ENCODE measurements around the gene SFXN1.
A peak's percentile ranks its signal among the peaks of the same experiment; 100 is the strongest.
"Not testable (repeated sequence)": the region's sequence is repeated elsewhere in the genome, so short reads cannot be mapped to it uniquely, and the experiment has no call there.

Gene SFXN1

GRCh38 chr5:175478384-175479124 is at the start of gene SFXN1:
Gene SFXN1 (plus strand): TSS chr5:175478560. CDS start chr5:175492104, 13,544 bp downstream.
- peak; percentile 77 for DNase-seq

- DNase-seq = no peak
These were observed 43.6 kb upstream of the SFXN1 start for GRCh38 chr5:175434800-175435199.

GRCh38 chr5:175436359-175436758 is 42.0 kb upstream of the SFXN1 start:
- DNase-seq = no peak

- DNase-seq = no peak
These were observed 40.0 kb upstream of the SFXN1 start for GRCh38 chr5:175438234-175438857.

- DNase-seq = no peak
These were observed 34.8 kb upstream of the SFXN1 start for GRCh38 chr5:175443514-175444059.

- DNase-seq = no peak
These were observed 34.1 kb upstream of the SFXN1 start, which contains the start of gene DRD1 for GRCh38 chr5:175444060-175444904. Gene DRD1 (minus strand): TSS chr5:175444182. CDS start chr5:175443099, 1,083 bp downstream.

- DNase-seq = no peak
These were observed 33.4 kb upstream of the SFXN1 start for GRCh38 chr5:175444905-175445456.

GRCh38 chr5:175446378-175446777 is 32.0 kb upstream of the SFXN1 start:
- DNase-seq = not testable (repeated sequence)

- DNase-seq = no peak
These were observed 30.8 kb upstream of the SFXN1 start for GRCh38 chr5:175447571-175447970.

- DNase-seq = no peak
These were observed 30.1 kb upstream of the SFXN1 start for GRCh38 chr5:175448276-175448675.

GRCh38 chr5:175452166-175452565 is 26.2 kb upstream of the SFXN1 start:
- DNase-seq = no peak

GRCh38 chr5:175454338-175454737 is 24.0 kb upstream of the SFXN1 start:
- not testable (repeated sequence) for DNase-seq

- no peak for DNase-seq
These were observed 22.1 kb upstream of the SFXN1 start for GRCh38 chr5:175456105-175456742.

- DNase-seq = no peak
These were observed 20.9 kb upstream of the SFXN1 start for GRCh38 chr5:175457466-175457865.

GRCh38 chr5:175460126-175460525 is 18.2 kb upstream of the SFXN1 start:
- DNase-seq = peak; percentile 36

GRCh38 chr5:175460552-175460951 is 17.8 kb upstream of the SFXN1 start:
- DNase-seq = no peak

- no peak for DNase-seq
These were observed 17.0 kb upstream of the SFXN1 start for GRCh38 chr5:175461370-175461769.

GRCh38 chr5:175463641-175464040 is 14.7 kb upstream of the SFXN1 start:
- DNase-seq = peak; percentile 55

GRCh38 chr5:175464074-175464941 is 14.1 kb upstream of the SFXN1 start:
- DNase-seq = peak; percentile 63

- DNase-seq = no peak
These were observed 13.5 kb upstream of the SFXN1 start for GRCh38 chr5:175464942-175465233.

- DNase-seq = no peak
These were observed 13.1 kb upstream of the SFXN1 start for GRCh38 chr5:175465282-175465681.

All from NCI-H1105 (cell line).